Stomach (tissue), 9 donors: ENCODE results near the gene GNB5. TPM values are rescaled to one million over a fixed set of nuclear protein-coding genes. Genes with fewer than 3 reads are reported as not detected.

Experiments used
- DNase-seq, 2 donors: peaks; one replicate each; pipeline versions ENCODE4 v3.0.0 to v3.0.0-alpha.2; 2013 to 2019
- H3K27ac ChIP-seq, 5 donors: fragments of 200-600 bp in 4 of 5; sonication (generic) in 4 of 5; one replicate each; pipeline ENCODE4 v1.5.1; 2013 to 2019; ENCODE audit warnings: mild to moderate bottlenecking in 1 of 5, moderate library complexity in 1 of 5
- H3K27me3 ChIP-seq, 3 donors: fragments of 200-600 bp; sonication (generic); one replicate each; pipeline ENCODE4 v1.5.1; 2017 to 2019; ENCODE audit warnings: mixed run types in 1 of 3
- H3K36me3 ChIP-seq, 4 donors: fragments of 200-600 bp; sonication (generic); 1 replicate in 3 of 4; 2 replicates in 1 of 4; pipeline ENCODE4 v1.5.1; 2016 to 2019
- H3K4me1 ChIP-seq, 4 donors: fragments of 200-600 bp; sonication (generic); one replicate each; pipeline ENCODE4 v1.5.1; 2016 to 2019
- H3K4me3 ChIP-seq, 4 donors: fragments of 200-600 bp; sonication (generic) in 3 of 4; one replicate each; pipeline ENCODE4 v1.5.1; 2016 to 2019; ENCODE audit warnings: mild to moderate bottlenecking in 1 of 4
- H3K9me3 ChIP-seq, 4 donors: fragments of 200-600 bp; sonication (generic); one replicate each; pipeline ENCODE4 v1.5.1; 2016 to 2019
- CTCF ChIP-seq, 7 experiments: fragments of 450-650 bp in 4 of 7; fragments of 200-600 bp in 3 of 7; sonication (generic) in 3 of 7; IDR thresholded peaks; one replicate each; pipeline ENCODE4 v1.5.1; 2016 to 2019; ENCODE audit warnings: antibody characterized with exemption in 7 of 7, control low read depth in 2 of 7, mild to moderate bottlenecking in 1 of 7
- EP300 ChIP-seq: sonication (generic); formaldehyde crosslinking; IDR thresholded peaks from one replicate; pipeline ENCODE4 v1.6.1; 2017; ENCODE audit warnings: antibody characterized with exemption
- POLR2A ChIP-seq, 4 donors: fragments of 450-650 bp; IDR thresholded peaks; one replicate each; pipeline ENCODE4 v1.6.1; 2016; ENCODE audit warnings: antibody characterized with exemption in 4 of 4, control low read depth in 2 of 4, mild to moderate bottlenecking in 1 of 4, moderate library complexity in 1 of 4
- POLR2AphosphoS5 ChIP-seq, 3 donors: sonication (generic); formaldehyde crosslinking; IDR thresholded peaks; one replicate each; pipeline ENCODE4 v1.6.1; 2016; ENCODE audit warnings: antibody characterized with exemption in 3 of 3
- WGBS, 5 donors: extraction: QIAGEN DNeasy Blood & Tissue Kit in 3 of 5; methylation state at CpG; one replicate each; pipeline versions ENCODE4 v1.1.5 to v1.1.7; 2013 to 2018; 5-methylcytosine and 5-hydroxymethylcytosine counted together
- intact Hi-C: fragments of 100-400 bp; cut with DNase I; formaldehyde crosslinking; loops from one replicate; pipeline ENCODE4 v1.15.1; 2023; ENCODE audit warnings: low total_unique reads
- polyA plus RNA-seq, 3 donors: library from polyadenylated mRNA; stranded (reverse); fragments of 200-250 nt; gene quantifications; one replicate each; pipeline ENCODE4 v1.2.3, GENCODE V29; 2013
- total RNA-seq, 5 donors: library from RNA; depleted of rRNA; stranded (reverse); fragments of >200 nt; gene quantifications; one replicate each; pipeline versions ENCODE4 v1.1.0 to v1.2.3, GENCODE V29; 2014 to 2016
- donor health status: healthy with polysubstance abuse.
- donor health status: Bipolar disorder and iron deficiency.
- donor health status: healthy.

Gene GNB5
- total and polyA plus RNA-seq, 8 donors, result 6.4 to 291 (median 12.7) TPM

- Histone ChIP-seq H3K27ac (no peak overlapping the region), H3K36me3 (peaks cover 0 to 71% (median 61%) of the 10 kb centered on the region in 4 donors), H3K4me3 (no peak overlapping the region), H3K27me3 (no peaks in the 10 kb centered on the region), H3K9me3 (no peaks in the 10 kb centered on the region), H3K4me1 (peaks cover 0 to 4% (median 0%) of the 10 kb centered on the region in 4 donors)
- no peak for TF ChIP-seq EP300
- no peak for TF ChIP-seq CTCF (IDR thresholded peaks at IDR 0.05)
- TF ChIP-seq POLR2A (IDR thresholded peaks at IDR 0.05), result no peak
- no peak for TF ChIP-seq POLR2AphosphoS5 (IDR thresholded peaks at IDR 0.05)
- 67 to 85% (median 80%) methylated on average over 8 of the region's 8 CpGs for WGBS, 5 donors
- no peak for DNase-seq
- intact Hi-C loops, result no loop called here
Observed at GRCh38 chr15:52236013-52236412, 44.8 kb upstream of the GNB5 start.

- H3K4me3 ChIP-seq, result no peak overlapping the region
- TF ChIP-seq POLR2A (IDR thresholded peaks at IDR 0.05) (no peak), CTCF (IDR thresholded peaks at IDR 0.05) (no peak), EP300 (no peak), POLR2AphosphoS5 (IDR thresholded peaks at IDR 0.05) (no peak)
- H3K27me3 ChIP-seq, result no peaks in the 10 kb centered on the region
- DNase-seq, result no peak
- no peak overlapping the region for H3K27ac ChIP-seq
- WGBS, 5 donors, result 63 to 72% (median 68%) methylated on average over 17 of the region's 17 CpGs
- intact Hi-C loops, result no loop called here
- H3K4me1 ChIP-seq, result peaks cover 0 to 4% (median 0%) of the 10 kb centered on the region in 4 donors
- H3K9me3 ChIP-seq, result no peaks in the 10 kb centered on the region
- H3K36me3 ChIP-seq, result peaks cover 0 to 72% (median 62%) of the 10 kb centered on the region in 4 donors
Observed at GRCh38 chr15:52234596-52235541, 43.7 kb upstream of the GNB5 start.

GRCh38 chr15:52233405-52233804 lies 42.2 kb upstream of the GNB5 start:
- Histone ChIP-seq H3K27ac (no peak overlapping the region), H3K27me3 (no peaks in the 10 kb centered on the region), H3K4me3 (no peak overlapping the region), H3K9me3 (no peaks in the 10 kb centered on the region), H3K36me3 (peaks cover 0 to 66% (median 51%) of the 10 kb centered on the region in 4 donors), H3K4me1 (peaks cover 0 to 4% (median 0%) of the 10 kb centered on the region in 4 donors)
- no peak for TF ChIP-seq POLR2A (IDR thresholded peaks at IDR 0.05)
- no peak for TF ChIP-seq EP300
- TF ChIP-seq POLR2AphosphoS5 (IDR thresholded peaks at IDR 0.05), result no peak
- no peak for TF ChIP-seq CTCF (IDR thresholded peaks at IDR 0.05)
- intact Hi-C loops, result no loop called here
- no peak for DNase-seq
- WGBS, 5 donors, result 71 to 82% (median 77%) methylated on average over 4 of the region's 4 CpGs

GRCh38 chr15:52232327-52232726 lies 41.1 kb upstream of the GNB5 start:
- WGBS, 5 donors, result 41 to 65% (median 53%) methylated on average over 1 of the region's 1 CpG
- intact Hi-C loops, result no loop called here
- Histone ChIP-seq H3K36me3 (peaks cover 0 to 60% (median 45%) of the 10 kb centered on the region in 4 donors), H3K27me3 (no peaks in the 10 kb centered on the region), H3K27ac (no peak overlapping the region), H3K4me1 (peaks cover 0 to 4% (median 0%) of the 10 kb centered on the region in 4 donors), H3K9me3 (no peaks in the 10 kb centered on the region), H3K4me3 (no peak overlapping the region)
- no peak for TF ChIP-seq POLR2AphosphoS5 (IDR thresholded peaks at IDR 0.05)
- TF ChIP-seq POLR2A (IDR thresholded peaks at IDR 0.05), result no peak
- no peak for TF ChIP-seq CTCF (IDR thresholded peaks at IDR 0.05)
- no peak for TF ChIP-seq EP300
- DNase-seq, result no peak
